Erythroblast (primary cell): ENCODE results near the gene DMD.

Experiments used
- GATA1 ChIP-seq: IDR thresholded peaks from 2 replicates; pipeline ENCODE4 v1.6.1; 2011; ENCODE audit warnings: low read depth, mild to moderate bottlenecking, control low read depth, low read length, moderate library complexity
- POLR2A ChIP-seq: IDR thresholded peaks from 2 replicates; pipeline ENCODE4 v1.6.1; 2011; ENCODE audit warnings: mild to moderate bottlenecking, low read length

DNA sequence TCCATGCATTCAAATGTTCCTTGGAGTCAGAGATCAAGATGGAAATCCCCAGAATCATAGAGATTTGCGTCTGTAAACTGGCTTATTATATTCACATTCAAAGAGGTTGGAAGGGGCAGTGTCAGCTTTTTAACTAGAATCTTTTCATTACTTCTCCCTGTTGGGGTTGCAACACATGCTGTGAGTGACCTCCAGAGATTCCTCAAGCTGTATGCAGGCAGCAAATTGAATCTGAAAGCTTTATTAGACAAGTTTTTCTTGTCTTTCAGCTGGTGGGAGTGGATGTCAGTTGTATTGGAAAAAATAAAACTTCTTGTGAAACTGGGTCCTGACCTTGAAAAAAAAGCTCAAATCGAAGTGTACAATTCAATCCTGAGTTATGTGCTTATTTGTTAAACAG lies 1403.0 kb downstream of the DMD start:
- TF ChIP-seq POLR2A: no peak
- TF ChIP-seq GATA1: no peak
